Measurements from ENCODE around the gene RNF19B. TPM values are rescaled to one million over a fixed set of nuclear protein-coding genes. Genes with fewer than 3 reads are reported as not detected.

Gene RNF19B
- total and polyA plus RNA-seq, 2 of the 13 experiments (the other 11 are each of a cell fraction or from before 2014, with no cell fraction given): 15.3 to 22.5 TPM

- peak; percentile 26; the same call in 1 of the 2 replicates for TF ChIP-seq KDM2A (CRISPR knock-in tag; IDR thresholded peaks at IDR 0.05; ENCODE audit: borderline replicate concordance, low read depth)
- TF ChIP-seq DPF2 (CRISPR knock-in tag; IDR thresholded peaks at IDR 0.05; ENCODE audit: borderline replicate concordance, low read depth): no peak
- TF ChIP-seq ZFAT (CRISPR knock-in tag; conservative IDR thresholded peaks at IDR 0.05): no peak
- no peak for TF ChIP-seq BORCS8-MEF2B (CRISPR knock-in tag; IDR thresholded peaks at IDR 0.05)
- no peak for TF ChIP-seq DRAP1 (CRISPR knock-in tag; IDR thresholded peaks at IDR 0.05)
- 0 out of 2 replicates have a peak, but pooled peaks have one; percentile 12 for TF ChIP-seq POLR2G (IDR thresholded peaks at IDR 0.05; ENCODE audit: low read depth, low read length)
- no peak for TF ChIP-seq JARID2 (CRISPR knock-in tag; IDR thresholded peaks at IDR 0.05; ENCODE audit: insufficient replicate concordance)
- no peak for TF ChIP-seq ZMYM2 (CRISPR knock-in tag; IDR thresholded peaks at IDR 0.05)
- TF ChIP-seq BCLAF1 (IDR thresholded peaks at IDR 0.05): no peak
- TF ChIP-seq NONO (IDR thresholded peaks at IDR 0.05): no peak
- no peak for TF ChIP-seq NONO (CRISPR knock-in tag; conservative IDR thresholded peaks at IDR 0.05)
- TF ChIP-seq ZNF704 (CRISPR knock-in tag; IDR thresholded peaks at IDR 0.05; ENCODE audit: borderline replicate concordance): 0 out of 2 replicates have a peak, but pooled peaks have one; percentile 41
- no peak for TF ChIP-seq ZNF780A (CRISPR knock-in tag; IDR thresholded peaks at IDR 0.05)
- TF ChIP-seq CCDC6 (CRISPR knock-in tag; IDR thresholded peaks at IDR 0.05): no peak
- peak; percentile 8 for TF ChIP-seq TEAD3 (CRISPR knock-in tag; optimal IDR thresholded peaks at IDR 0.05; ENCODE audit: borderline replicate concordance)
- TF ChIP-seq ELF1 (CRISPR knock-in tag; IDR thresholded peaks at IDR 0.05): no peak
These were observed 33.5 kb upstream of the RNF19B start (continued) for GRCh38 chr1:32998064-32998463.
